ENCODE results near the gene DNAJC5. TPM values are rescaled to one million over a fixed set of nuclear protein-coding genes. Genes with fewer than 3 reads are reported as not detected.

The DNAJC5 gene
- total and polyA plus RNA-seq, 2 donors from 2014 or later, result 24.4 to 52.3 TPM

DNA sequence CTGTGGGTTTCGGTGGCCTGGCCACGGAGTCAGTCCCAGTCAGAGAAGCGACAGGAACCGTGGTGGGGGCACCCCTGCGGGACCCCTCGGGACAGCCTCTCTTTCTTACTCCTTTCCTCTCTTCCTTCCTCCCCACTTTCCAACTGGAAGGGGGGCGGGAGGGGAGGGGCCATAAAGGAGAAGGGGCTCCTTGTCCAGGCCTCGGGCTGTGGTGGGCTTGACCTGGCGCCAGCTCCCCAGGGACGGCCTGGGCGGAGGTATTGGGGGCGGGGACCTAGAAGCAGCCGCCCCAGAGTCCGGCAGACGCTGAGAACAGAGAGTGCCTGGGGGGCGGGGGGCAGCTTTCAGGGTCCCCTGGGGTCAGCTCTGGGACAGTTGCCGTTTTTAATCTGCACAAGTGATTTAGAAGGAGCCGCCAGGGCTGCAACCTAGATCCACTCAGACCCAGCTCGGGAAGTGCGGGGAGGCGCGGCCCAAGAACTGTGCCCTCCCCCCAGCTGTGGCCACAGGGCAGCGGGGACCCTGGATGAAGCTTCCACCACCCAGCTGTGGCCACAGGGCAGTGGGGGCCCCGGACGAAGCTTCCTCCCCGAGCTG lies 40.1 kb upstream of the DNAJC5 start:
- Histone ChIP-seq H3K27ac (ENCODE audit: low read depth in 2 of 2, low read length in 2 of 2) (peak overlapping the region; percentile 48 to 71), H3K9me3 (ENCODE audit: control insufficient read depth in 2 of 3, insufficient read depth in 1 of 3, low read length in 3 of 3) (no peaks in the 10 kb centered on the region), H3K36me3 (ENCODE audit: control insufficient read depth in 2 of 3, insufficient read depth in 3 of 3, low read length in 3 of 3) (no peaks in the 10 kb centered on the region), H3K9ac (ENCODE audit: low read length in 3 of 3) (no peak overlapping the region), H3K4me3 (ENCODE audit: low read length in 3 of 3) (no peak overlapping the region), H3K27me3 (ENCODE audit: control insufficient read depth, insufficient read depth, low read length) (no peaks in the 10 kb centered on the region), H3K4me1 (ENCODE audit: control insufficient read depth in 2 of 3, insufficient read depth in 2 of 3, low read depth in 1 of 3, low read length in 3 of 3) (peaks cover 7 to 48% (median 25%) of the 10 kb centered on the region in 3 donors)
- TF ChIP-seq, protein P1, sequence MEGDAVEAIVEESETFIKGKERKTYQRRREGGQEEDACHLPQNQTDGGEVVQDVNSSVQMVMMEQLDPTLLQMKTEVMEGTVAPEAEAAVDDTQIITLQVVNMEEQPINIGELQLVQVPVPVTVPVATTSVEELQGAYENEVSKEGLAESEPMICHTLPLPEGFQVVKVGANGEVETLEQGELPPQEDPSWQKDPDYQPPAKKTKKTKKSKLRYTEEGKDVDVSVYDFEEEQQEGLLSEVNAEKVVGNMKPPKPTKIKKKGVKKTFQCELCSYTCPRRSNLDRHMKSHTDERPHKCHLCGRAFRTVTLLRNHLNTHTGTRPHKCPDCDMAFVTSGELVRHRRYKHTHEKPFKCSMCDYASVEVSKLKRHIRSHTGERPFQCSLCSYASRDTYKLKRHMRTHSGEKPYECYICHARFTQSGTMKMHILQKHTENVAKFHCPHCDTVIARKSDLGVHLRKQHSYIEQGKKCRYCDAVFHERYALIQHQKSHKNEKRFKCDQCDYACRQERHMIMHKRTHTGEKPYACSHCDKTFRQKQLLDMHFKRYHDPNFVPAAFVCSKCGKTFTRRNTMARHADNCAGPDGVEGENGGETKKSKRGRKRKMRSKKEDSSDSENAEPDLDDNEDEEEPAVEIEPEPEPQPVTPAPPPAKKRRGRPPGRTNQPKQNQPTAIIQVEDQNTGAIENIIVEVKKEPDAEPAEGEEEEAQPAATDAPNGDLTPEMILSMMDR (IDR thresholded peaks at IDR 0.05; ENCODE audit: borderline replicate concordance, extremely low read depth, insufficient read depth), result no peak
- intact Hi-C loops (cut with DNase I), result no loop called here
- DNase-seq, result peak in 4 of 5 donors; percentile 40 to 84 (median 70)
- FAIRE-seq, result no peak

DNA sequence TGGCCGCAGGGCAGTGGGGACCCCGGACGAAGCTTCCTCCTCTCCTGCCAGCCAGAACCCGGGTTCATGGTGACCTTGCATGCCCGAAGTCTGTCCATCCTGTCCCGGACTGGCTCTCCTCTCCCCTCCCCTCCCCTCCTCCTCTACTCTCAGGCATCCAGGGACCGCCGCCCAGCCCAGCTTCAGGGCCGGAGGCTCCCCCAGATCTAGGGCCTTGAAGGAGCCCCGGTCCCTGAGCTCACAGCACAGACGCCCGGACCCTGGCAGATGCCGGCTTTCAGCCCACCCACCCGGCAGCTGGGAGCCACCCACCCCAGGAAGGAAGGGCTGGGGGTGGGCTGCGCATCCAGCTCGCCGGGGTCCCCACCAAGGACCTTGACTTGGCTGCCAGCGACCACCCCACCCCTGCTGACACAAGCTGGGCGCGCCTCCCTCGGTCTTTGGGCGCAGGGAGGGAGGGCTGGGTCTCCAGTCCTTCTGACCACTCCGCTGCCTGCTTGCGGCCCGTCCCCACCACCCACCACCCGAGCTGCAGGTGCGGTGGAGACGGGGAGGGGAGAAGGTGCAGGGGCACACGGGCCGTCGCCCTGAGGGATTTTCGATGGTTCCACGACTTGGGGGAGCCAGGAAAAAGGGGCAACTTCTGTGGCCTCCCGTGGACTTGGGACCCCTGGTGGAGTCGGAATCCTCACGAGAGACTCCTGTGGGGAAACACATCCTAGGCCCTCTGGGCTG lies 39.4 kb upstream of the DNAJC5 start:
- Histone ChIP-seq H3K27ac (ENCODE audit: low read depth in 2 of 2, low read length in 2 of 2) (peak overlapping the region in 1 of 2 donors; percentile 37), H3K9ac (ENCODE audit: low read length in 3 of 3) (no peak overlapping the region), H3K4me3 (ENCODE audit: low read length in 3 of 3) (no peak overlapping the region), H3K36me3 (ENCODE audit: control insufficient read depth in 2 of 3, insufficient read depth in 3 of 3, low read length in 3 of 3) (no peaks in the 10 kb centered on the region), H3K9me3 (ENCODE audit: control insufficient read depth in 2 of 3, insufficient read depth in 1 of 3, low read length in 3 of 3) (no peaks in the 10 kb centered on the region), H3K27me3 (ENCODE audit: control insufficient read depth, insufficient read depth, low read length) (no peaks in the 10 kb centered on the region), H3K4me1 (ENCODE audit: control insufficient read depth in 2 of 3, insufficient read depth in 2 of 3, low read depth in 1 of 3, low read length in 3 of 3) (peaks cover 7 to 48% (median 25%) of the 10 kb centered on the region in 3 donors)
- no peak for FAIRE-seq
- peak in 3 of 5 donors; percentile 54 to 78 (median 70) for DNase-seq
- intact Hi-C loops (cut with DNase I), result no loop called here
- TF ChIP-seq, protein P1 (IDR thresholded peaks at IDR 0.05; ENCODE audit: borderline replicate concordance, extremely low read depth, insufficient read depth), result no peak

DNA sequence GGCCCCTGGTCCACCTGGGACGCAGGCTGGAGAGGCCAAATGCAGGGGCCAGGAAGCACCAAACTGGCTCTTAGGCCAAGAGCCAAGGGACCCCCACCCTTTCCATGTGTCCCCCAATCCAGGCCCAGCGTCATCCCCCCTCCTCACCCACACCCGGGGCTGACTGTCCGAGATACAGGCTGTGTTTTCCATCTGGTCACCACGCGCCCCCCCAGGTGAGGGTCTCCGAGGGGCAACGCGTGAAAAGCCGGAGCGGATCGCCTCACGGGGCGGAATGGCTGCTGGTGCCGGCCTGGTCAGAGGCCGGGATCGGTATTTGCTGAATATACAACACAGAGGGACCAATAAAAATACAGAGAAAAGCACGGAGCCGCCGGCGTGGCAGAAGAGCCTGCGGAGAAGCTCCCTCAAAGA lies 38.8 kb upstream of the DNAJC5 start:
- TF ChIP-seq, protein P1 (IDR thresholded peaks at IDR 0.05; ENCODE audit: borderline replicate concordance, extremely low read depth, insufficient read depth), result no peak
- Histone ChIP-seq H3K9ac (ENCODE audit: low read length in 3 of 3) (no peak overlapping the region), H3K27ac (ENCODE audit: low read depth in 2 of 2, low read length in 2 of 2) (no peak overlapping the region), H3K27me3 (ENCODE audit: control insufficient read depth, insufficient read depth, low read length) (no peaks in the 10 kb centered on the region), H3K4me1 (ENCODE audit: control insufficient read depth in 2 of 3, insufficient read depth in 2 of 3, low read depth in 1 of 3, low read length in 3 of 3) (peaks cover 7 to 48% (median 25%) of the 10 kb centered on the region in 3 donors), H3K9me3 (ENCODE audit: control insufficient read depth in 2 of 3, insufficient read depth in 1 of 3, low read length in 3 of 3) (no peaks in the 10 kb centered on the region), H3K4me3 (ENCODE audit: low read length in 3 of 3) (no peak overlapping the region), H3K36me3 (ENCODE audit: control insufficient read depth in 2 of 3, insufficient read depth in 3 of 3, low read length in 3 of 3) (no peaks in the 10 kb centered on the region)
- no peak for FAIRE-seq
- peak in 3 of 5 donors; percentile 58 to 82 (median 60) for DNase-seq
- intact Hi-C loops (cut with DNase I), result no loop called here

Measured in kidney (tissue), 14 donors.